Bronchial epithelial cell (primary cell): ENCODE data around the gene RALGAPA2. TPM values are rescaled to one million over a fixed set of nuclear protein-coding genes. Genes with fewer than 3 reads are reported as not detected.
A peak's percentile ranks its signal among the peaks of the same experiment; 100 is the strongest.

Source experiments
- DNase-seq: peaks from one replicate; pipeline ENCODE4 v3.0.0-alpha.2; 2010; ENCODE audit warnings: low read depth
- FAIRE-seq: peaks from 2 replicates; lab custom pipeline; 2011; peaks lifted over from hg19 to GRCh38; lab: Jason Lieb, UNC
- H3K27me3 ChIP-seq: 2 replicates; pipeline ENCODE4 v1.5.1; 2011; ENCODE audit warnings: low read length; ENCODE audit not compliant: control insufficient read depth, insufficient read depth
- H3K36me3 ChIP-seq: 2 replicates; pipeline ENCODE4 v1.5.1; 2011; ENCODE audit warnings: low read length; ENCODE audit not compliant: control insufficient read depth, insufficient read depth
- H3K4me3 ChIP-seq: 2 replicates; pipeline ENCODE4 v1.5.1; 2011; ENCODE audit warnings: mild to moderate bottlenecking, low read depth, low read length, control low read depth
- CTCF ChIP-seq: IDR thresholded peaks from 2 replicates; pipeline ENCODE4 v1.5.1; 2011; ENCODE audit warnings: mild to moderate bottlenecking, moderate library complexity, low read length, control low read depth, inconsistent platforms; ENCODE audit not compliant: insufficient read depth, severe bottlenecking
- total RNA-seq: library from RNA; depleted of rRNA; stranded (reverse); fragments of >200 nt; gene quantifications from 2 replicates; pipeline ENCODE4 v1.2.1, GENCODE V29; 2014

The RALGAPA2 gene
- total RNA-seq, 1 donor from 2014 or later, result 8.7 TPM

GRCh38 chr20:20593447-20594170 lies 118.8 kb downstream of the RALGAPA2 start:
- peak; percentile 54 for TF ChIP-seq CTCF
- Histone ChIP-seq H3K36me3 (peaks cover 3% of the 10 kb centered on the region), H3K27me3 (no peaks in the 10 kb centered on the region), H3K4me3 (no peak overlapping the region)
- DNase-seq (peak; percentile 39), FAIRE-seq (no peak)

DNA sequence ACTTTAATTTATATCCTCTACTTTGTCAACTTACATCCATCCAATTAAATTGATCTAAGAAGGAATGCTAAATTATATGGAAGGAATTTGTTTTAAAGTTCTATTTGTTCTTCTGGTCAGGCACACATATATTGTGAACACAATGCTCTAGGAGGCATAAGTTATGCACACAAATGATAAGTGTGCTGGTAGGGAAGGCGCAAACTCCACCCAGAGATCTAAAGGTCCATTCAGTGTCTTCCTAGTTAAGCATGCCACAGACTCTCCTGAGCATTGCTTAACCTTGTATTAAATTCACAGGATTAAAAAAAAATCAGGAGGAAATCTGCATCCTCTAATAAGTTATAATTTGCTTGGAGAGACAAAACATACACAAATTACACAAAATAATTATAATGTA lies 127.3 kb downstream of the RALGAPA2 start:
- Histone ChIP-seq H3K36me3 (peaks cover 4% of the 10 kb centered on the region), H3K4me3 (no peak overlapping the region), H3K27me3 (no peaks in the 10 kb centered on the region)
- FAIRE-seq, result no peak
- DNase-seq, result no peak
- TF ChIP-seq CTCF, result no peak

GRCh38 chr20:20582734-20583133 lies 129.7 kb downstream of the RALGAPA2 start:
- no peak for TF ChIP-seq CTCF
- no peaks in the 10 kb centered on the region for H3K27me3 ChIP-seq
- peaks cover 2% of the 10 kb centered on the region for H3K36me3 ChIP-seq
- H3K4me3 ChIP-seq, result no peak overlapping the region
- FAIRE-seq, result no peak
- DNase-seq, result no peak

- FAIRE-seq (no peak), DNase-seq (no peak)
- no peak overlapping the region for H3K4me3 ChIP-seq
- peaks cover 1% of the 10 kb centered on the region for H3K36me3 ChIP-seq
- H3K27me3 ChIP-seq, result no peaks in the 10 kb centered on the region
- no peak for TF ChIP-seq CTCF
Observed at GRCh38 chr20:20580139-20580538, 132.3 kb downstream of the RALGAPA2 start.

GRCh38 chr20:20578838-20579237 lies 133.6 kb downstream of the RALGAPA2 start:
- FAIRE-seq, result no peak
- no peak for TF ChIP-seq CTCF
- H3K36me3 ChIP-seq, result peaks cover 1% of the 10 kb centered on the region
- H3K27me3 ChIP-seq, result no peaks in the 10 kb centered on the region
- DNase-seq, result no peak
- no peak overlapping the region for H3K4me3 ChIP-seq

- TF ChIP-seq CTCF, result no peak
- no peaks in the 10 kb centered on the region for H3K36me3 ChIP-seq
- H3K27me3 ChIP-seq, result no peaks in the 10 kb centered on the region
- no peak for DNase-seq
- FAIRE-seq, result no peak
- H3K4me3 ChIP-seq, result no peak overlapping the region
Observed at GRCh38 chr20:20573797-20574196, 138.6 kb downstream of the RALGAPA2 start.
